Liver (tissue), 9 donors: ENCODE measurements around the gene KLK1. TPM values are rescaled to one million over a fixed set of nuclear protein-coding genes. Genes with fewer than 3 reads are reported as not detected.

Source experiments
- DNase-seq: peaks from one replicate; pipeline ENCODE4 v3.0.0-alpha.2; 2017; ENCODE audit warnings: low spot score
- H3K27ac ChIP-seq, 2 donors: one replicate each; pipeline ENCODE4 v1.7.0; 2013; ENCODE audit warnings: inconsistent platforms in 2 of 2, low read length in 2 of 2, control low read depth in 1 of 2, low read depth in 1 of 2, mild to moderate bottlenecking in 1 of 2
- H3K27me3 ChIP-seq, 4 donors: one replicate each; pipeline versions ENCODE4 v1.6.1 to v1.7.0; 2013; ENCODE audit warnings: low read length in 3 of 4, inconsistent platforms in 1 of 4, mild to moderate bottlenecking in 1 of 4, moderate library complexity in 1 of 4; ENCODE audit not compliant: control insufficient read depth in 4 of 4, insufficient read depth in 4 of 4
- H3K36me3 ChIP-seq, 4 donors: one replicate each; pipeline versions ENCODE4 v1.6.1 to v1.7.0; 2013; ENCODE audit warnings: low read length in 3 of 4, mild to moderate bottlenecking in 3 of 4, low read depth in 1 of 4, moderate library complexity in 1 of 4; ENCODE audit not compliant: control insufficient read depth in 4 of 4, insufficient read depth in 3 of 4
- H3K4me1 ChIP-seq, 4 donors: one replicate each; pipeline versions ENCODE4 v1.6.1 to v1.7.0; 2013; ENCODE audit warnings: low read length in 3 of 4, mild to moderate bottlenecking in 3 of 4, moderate library complexity in 1 of 4; ENCODE audit not compliant: control insufficient read depth in 4 of 4, insufficient read depth in 4 of 4
- H3K4me3 ChIP-seq, 3 donors: one replicate each; pipeline versions ENCODE4 v1.6.1 to v1.7.0; 2013; ENCODE audit warnings: low read length in 3 of 3, control low read depth in 1 of 3, low read depth in 1 of 3, mild to moderate bottlenecking in 1 of 3
- H3K9ac ChIP-seq, 2 donors: one replicate each; pipeline ENCODE4 v1.7.0; 2013; ENCODE audit warnings: low read length in 2 of 2, mild to moderate bottlenecking in 2 of 2, moderate library complexity in 2 of 2, control low read depth in 1 of 2, low read depth in 1 of 2
- H3K9me3 ChIP-seq, 4 donors: one replicate each; pipeline versions ENCODE4 v1.6.1 to v1.7.0; 2013; ENCODE audit warnings: low read length in 3 of 4; ENCODE audit not compliant: control insufficient read depth in 4 of 4
- ATF3 ChIP-seq: IDR thresholded peaks from 2 replicates; pipeline ENCODE4 v1.6.1; 2016; ENCODE audit warnings: antibody characterized with exemption
- EGR1 ChIP-seq, 2 donors: IDR thresholded peaks; 2 replicates each; pipeline ENCODE4 v1.6.1; 2016 to 2018; ENCODE audit warnings: antibody characterized with exemption in 2 of 2, low read depth in 2 of 2
- FOXA1 ChIP-seq: IDR thresholded peaks from 2 replicates; pipeline ENCODE4 v1.6.1; 2016; ENCODE audit warnings: antibody characterized with exemption
- FOXA2 ChIP-seq: IDR thresholded peaks from 2 replicates; pipeline ENCODE4 v1.6.1; 2016; ENCODE audit warnings: antibody characterized with exemption
- GABPA ChIP-seq, 2 donors: IDR thresholded peaks in 1 of 2; conservative IDR thresholded peaks in 1 of 2; 2 replicates each; pipeline ENCODE4 v1.6.1; 2016; ENCODE audit warnings: antibody characterized with exemption in 2 of 2, mild to moderate bottlenecking in 1 of 2, moderate library complexity in 1 of 2
- HNF4A ChIP-seq, 2 donors: conservative IDR thresholded peaks; 2 replicates each; pipeline ENCODE4 v1.6.1; 2016; ENCODE audit warnings: antibody characterized with exemption in 2 of 2, mild to moderate bottlenecking in 2 of 2
- HNF4G ChIP-seq: IDR thresholded peaks from 2 replicates; pipeline ENCODE4 v1.6.1; 2016; ENCODE audit warnings: antibody characterized with exemption
- JUND ChIP-seq, 2 donors: IDR thresholded peaks; 2 replicates each; pipeline ENCODE4 v1.6.1; 2016; ENCODE audit warnings: antibody characterized with exemption in 2 of 2
- NR2F2 ChIP-seq: IDR thresholded peaks from 2 replicates; pipeline ENCODE4 v1.6.1; 2016; ENCODE audit warnings: antibody characterized with exemption
- RAD21 ChIP-seq, 2 donors: IDR thresholded peaks; 2 replicates each; pipeline ENCODE4 v1.6.1; 2016; ENCODE audit warnings: antibody characterized with exemption in 2 of 2, mild to moderate bottlenecking in 2 of 2
- REST ChIP-seq: IDR thresholded peaks from 2 replicates; pipeline ENCODE4 v1.6.1; 2016; ENCODE audit warnings: antibody characterized with exemption, mild to moderate bottlenecking
- TAF1 ChIP-seq: conservative IDR thresholded peaks from 2 replicates; pipeline ENCODE4 v1.6.1; 2016; ENCODE audit warnings: antibody characterized with exemption, mild to moderate bottlenecking
- YY1 ChIP-seq: IDR thresholded peaks from 2 replicates; pipeline ENCODE4 v1.6.1; 2016; ENCODE audit warnings: antibody characterized with exemption, mild to moderate bottlenecking
- WGBS: extraction: QIAGEN DNeasy Blood & Tissue Kit; methylation state at CpG from one replicate; pipeline ENCODE4 v1.1.7; 2013; 5-methylcytosine and 5-hydroxymethylcytosine counted together
- polyA plus RNA-seq, 2 donors: library from polyadenylated mRNA; stranded (reverse) in 1 of 2; unstranded in 1 of 2; fragments of 200-250 nt in 1 of 2; fragments of >200 nt in 1 of 2; fragmentation: Nextera tagmentation in 1 of 2; extraction: Ambion mirVana in 1 of 2; gene quantifications; one replicate each; pipeline versions ENCODE4 v1.2.1 to v1.2.3, GENCODE V29; 2013 to 2015
- total RNA-seq, 2 donors: library from RNA; depleted of rRNA; stranded (reverse); fragments of >200 nt; gene quantifications; one replicate each; pipeline ENCODE4 v1.2.3, GENCODE V29; 2014
- TF ChIP-seq, protein P1 (sequence below): IDR thresholded peaks from 2 replicates; pipeline ENCODE4 v1.6.1; 2016; ENCODE audit warnings: antibody characterized with exemption
- donor health status: healthy.
- donor health status: healthy.
- donor health status: healthy.
- donor health status: healthy.
- donor health status: healthy.

KLK1 gene
- total and polyA plus RNA-seq, 4 donors = not detected

DNA sequence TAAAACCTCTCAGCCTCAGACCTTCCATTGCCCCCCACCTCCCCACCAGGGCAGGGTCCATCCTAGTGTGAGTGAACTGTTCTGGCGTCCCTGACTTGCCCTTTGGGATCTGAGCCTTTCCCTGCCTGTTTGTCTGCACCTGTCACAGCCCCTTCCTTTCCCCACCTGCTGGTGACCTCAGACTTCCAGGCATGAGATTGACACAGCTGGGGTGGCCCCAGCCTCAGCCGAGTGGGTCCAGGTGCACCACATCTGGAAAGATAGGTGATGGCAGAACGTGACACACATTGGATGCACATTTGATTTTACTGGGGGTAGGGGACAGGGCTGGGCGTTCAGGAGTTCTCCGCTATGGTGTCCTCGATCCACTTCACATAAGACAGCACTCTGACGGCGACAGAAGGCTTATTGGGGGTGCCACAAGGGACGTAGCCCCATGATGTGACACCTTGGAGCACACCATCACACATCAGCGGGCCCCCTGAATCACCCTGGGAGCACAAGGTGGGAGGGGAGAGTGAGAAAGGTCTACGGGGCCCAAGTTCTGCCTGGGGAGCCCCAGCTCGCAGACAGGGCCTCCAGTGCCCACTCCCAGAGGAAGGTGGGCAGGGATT lies 4.6 kb downstream of the KLK1 start:
- no peak for TF ChIP-seq GABPA (IDR thresholded peaks at IDR 0.05 in 1 of 2, conservative IDR thresholded peaks at IDR 0.05 in 1 of 2)
- TF ChIP-seq ATF3 = no peak
- TF ChIP-seq EGR1 (IDR thresholded peaks at IDR 0.05; ENCODE audit: low read depth in 2 of 2) = no peak
- no peak for TF ChIP-seq NR2F2
- TF ChIP-seq TAF1 = no peak
- no peak for TF ChIP-seq FOXA1
- no peak for TF ChIP-seq HNF4A (conservative IDR thresholded peaks at IDR 0.05)
- no peak for TF ChIP-seq HNF4G
- no peak for TF ChIP-seq FOXA2
- TF ChIP-seq RAD21 (IDR thresholded peaks at IDR 0.05) = no peak
- TF ChIP-seq, protein P1, sequence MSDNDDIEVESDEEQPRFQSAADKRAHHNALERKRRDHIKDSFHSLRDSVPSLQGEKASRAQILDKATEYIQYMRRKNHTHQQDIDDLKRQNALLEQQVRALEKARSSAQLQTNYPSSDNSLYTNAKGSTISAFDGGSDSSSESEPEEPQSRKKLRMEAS = no peak
- no peak for TF ChIP-seq JUND (IDR thresholded peaks at IDR 0.05)
- TF ChIP-seq YY1 = no peak
- no peak for DNase-seq
- Histone ChIP-seq H3K9ac (no peak overlapping the region), H3K27me3 (peaks cover 0 to 27% (median 13%) of the 10 kb centered on the region in 4 donors), H3K36me3 (no peaks in the 10 kb centered on the region), H3K4me3 (no peak overlapping the region), H3K9me3 (no peaks in the 10 kb centered on the region), H3K27ac (no peak overlapping the region), H3K4me1 (no peaks in the 10 kb centered on the region)
- WGBS = 54% methylated on average over 12 of the region's 12 CpGs

DNA sequence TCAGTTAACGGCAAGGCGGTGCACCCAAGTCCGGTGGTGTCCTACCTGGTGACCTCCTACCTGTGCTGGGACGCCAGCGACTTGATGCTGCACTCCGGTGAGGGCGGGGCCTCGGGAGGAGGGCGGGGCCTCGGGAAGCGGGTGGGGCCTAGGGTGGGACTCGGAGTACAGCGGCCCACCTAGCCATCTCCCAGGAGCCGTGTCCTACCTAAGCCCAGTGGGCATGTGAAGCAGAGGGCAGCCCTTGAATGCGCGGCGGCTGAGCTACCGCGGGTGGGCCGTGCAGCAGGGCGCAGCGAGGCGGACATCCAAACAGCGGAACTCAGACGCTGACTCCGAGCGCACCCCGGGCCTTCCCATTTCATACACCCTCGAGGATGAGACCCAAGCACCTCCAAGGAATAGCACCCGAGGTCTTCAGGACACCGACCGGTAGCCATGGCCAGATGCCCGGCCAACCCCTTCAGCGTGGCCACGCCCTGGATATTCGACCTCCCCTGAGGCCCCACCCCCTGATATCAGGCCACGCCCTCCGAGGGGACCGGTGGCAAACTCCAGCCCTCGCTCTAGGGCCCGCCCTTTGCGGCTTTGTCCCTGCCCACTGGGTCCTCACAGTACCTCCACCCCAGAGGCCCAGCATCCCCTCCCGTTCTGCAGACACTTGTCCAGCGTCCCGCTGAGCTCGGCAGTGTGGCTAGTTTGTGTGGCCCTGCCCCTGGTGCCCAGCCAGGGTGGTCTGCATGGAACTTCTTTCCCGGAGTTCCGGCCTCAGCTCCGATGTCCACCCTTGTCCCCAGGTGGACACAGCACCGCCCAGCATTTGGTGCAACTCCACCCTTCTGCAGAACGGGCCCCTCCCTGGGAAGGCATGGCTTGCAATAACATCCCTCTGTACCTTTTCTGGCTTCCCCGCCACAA lies 5.4 kb downstream of the KLK1 start:
- Histone ChIP-seq H3K4me3 (no peak overlapping the region), H3K4me1 (no peaks in the 10 kb centered on the region), H3K27me3 (peaks cover 0 to 27% (median 13%) of the 10 kb centered on the region in 4 donors), H3K9me3 (no peaks in the 10 kb centered on the region), H3K36me3 (no peaks in the 10 kb centered on the region), H3K9ac (no peak overlapping the region), H3K27ac (no peak overlapping the region)
- no peak for TF ChIP-seq FOXA2
- TF ChIP-seq EGR1 (IDR thresholded peaks at IDR 0.05; ENCODE audit: low read depth in 2 of 2) = no peak
- TF ChIP-seq, protein P1 = no peak
- TF ChIP-seq HNF4A (conservative IDR thresholded peaks at IDR 0.05) = no peak
- no peak for TF ChIP-seq RAD21 (IDR thresholded peaks at IDR 0.05)
- TF ChIP-seq REST = no peak
- TF ChIP-seq FOXA1 = no peak
- TF ChIP-seq ATF3 = no peak
- WGBS = 8% methylated on average over 52 of the region's 52 CpGs
- DNase-seq = peak; percentile 72
